WI38 (cell line): ENCODE results near the gene NBEA.
"Not testable (repeated sequence)": the region's sequence is repeated elsewhere in the genome, so short reads cannot be mapped to it uniquely, and the experiment has no call there.

Experiments
- H3K4me3 ChIP-seq: 2 replicates; pipeline ENCODE4 v1.5.1; 2011; ENCODE audit warnings: low read depth, mild to moderate bottlenecking, control low read depth, low read length
- TF ChIP-seq, protein P1 (sequence below): IDR thresholded peaks from 2 replicates; pipeline ENCODE4 v1.5.1; 2012; ENCODE audit warnings: low read depth, mild to moderate bottlenecking, control low read depth, low read length

The NBEA gene

DNA sequence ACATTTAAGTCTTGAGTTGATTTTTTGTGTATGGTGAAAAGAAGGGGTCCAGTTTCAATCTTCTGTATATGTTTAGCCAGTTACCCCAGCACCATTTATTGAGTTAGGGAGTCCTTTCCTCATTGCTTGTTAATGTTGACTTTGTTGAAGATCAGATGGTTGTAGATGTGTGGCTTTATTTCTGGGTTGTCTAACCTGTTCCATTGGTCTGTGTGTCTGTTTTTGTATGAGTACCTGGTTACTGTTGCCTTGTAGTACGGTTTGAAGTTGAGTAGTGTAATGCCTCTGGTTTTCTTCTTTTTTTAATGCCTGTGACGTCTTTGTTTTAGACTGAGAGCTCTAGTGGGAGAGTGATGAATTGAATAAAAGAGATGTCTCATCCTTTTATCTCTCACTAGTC, 83.2 kb downstream of the NBEA start:
- no peak overlapping the region for H3K4me3 ChIP-seq
- TF ChIP-seq, protein P1, sequence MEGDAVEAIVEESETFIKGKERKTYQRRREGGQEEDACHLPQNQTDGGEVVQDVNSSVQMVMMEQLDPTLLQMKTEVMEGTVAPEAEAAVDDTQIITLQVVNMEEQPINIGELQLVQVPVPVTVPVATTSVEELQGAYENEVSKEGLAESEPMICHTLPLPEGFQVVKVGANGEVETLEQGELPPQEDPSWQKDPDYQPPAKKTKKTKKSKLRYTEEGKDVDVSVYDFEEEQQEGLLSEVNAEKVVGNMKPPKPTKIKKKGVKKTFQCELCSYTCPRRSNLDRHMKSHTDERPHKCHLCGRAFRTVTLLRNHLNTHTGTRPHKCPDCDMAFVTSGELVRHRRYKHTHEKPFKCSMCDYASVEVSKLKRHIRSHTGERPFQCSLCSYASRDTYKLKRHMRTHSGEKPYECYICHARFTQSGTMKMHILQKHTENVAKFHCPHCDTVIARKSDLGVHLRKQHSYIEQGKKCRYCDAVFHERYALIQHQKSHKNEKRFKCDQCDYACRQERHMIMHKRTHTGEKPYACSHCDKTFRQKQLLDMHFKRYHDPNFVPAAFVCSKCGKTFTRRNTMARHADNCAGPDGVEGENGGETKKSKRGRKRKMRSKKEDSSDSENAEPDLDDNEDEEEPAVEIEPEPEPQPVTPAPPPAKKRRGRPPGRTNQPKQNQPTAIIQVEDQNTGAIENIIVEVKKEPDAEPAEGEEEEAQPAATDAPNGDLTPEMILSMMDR: no peak

DNA sequence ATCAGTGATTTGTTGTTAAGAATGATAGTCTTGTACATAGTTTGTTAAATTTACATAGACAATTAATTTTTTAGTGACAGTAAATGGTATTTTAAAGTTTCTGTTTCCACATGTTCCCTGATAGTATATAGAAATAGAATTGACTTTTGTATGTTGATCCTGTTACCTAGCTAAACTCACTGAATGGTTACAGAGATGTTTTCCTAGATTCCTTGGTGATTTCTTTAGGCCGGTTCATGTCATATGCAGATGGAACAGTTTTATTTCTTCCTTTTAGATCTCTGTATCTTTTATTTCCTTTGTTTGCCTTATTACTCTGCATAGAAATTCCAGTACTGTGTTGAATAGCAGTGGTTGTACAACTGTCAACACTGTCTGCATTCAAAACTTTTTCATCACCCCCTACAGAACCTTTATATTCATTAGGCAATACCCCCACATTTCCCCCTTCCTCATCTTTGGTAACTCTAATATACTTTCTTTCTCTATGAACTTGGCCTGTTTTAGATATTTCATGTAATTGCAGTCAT, 86.3 kb downstream of the NBEA start:
- TF ChIP-seq, protein P1: no peak
- H3K4me3 ChIP-seq: no peak overlapping the region

DNA sequence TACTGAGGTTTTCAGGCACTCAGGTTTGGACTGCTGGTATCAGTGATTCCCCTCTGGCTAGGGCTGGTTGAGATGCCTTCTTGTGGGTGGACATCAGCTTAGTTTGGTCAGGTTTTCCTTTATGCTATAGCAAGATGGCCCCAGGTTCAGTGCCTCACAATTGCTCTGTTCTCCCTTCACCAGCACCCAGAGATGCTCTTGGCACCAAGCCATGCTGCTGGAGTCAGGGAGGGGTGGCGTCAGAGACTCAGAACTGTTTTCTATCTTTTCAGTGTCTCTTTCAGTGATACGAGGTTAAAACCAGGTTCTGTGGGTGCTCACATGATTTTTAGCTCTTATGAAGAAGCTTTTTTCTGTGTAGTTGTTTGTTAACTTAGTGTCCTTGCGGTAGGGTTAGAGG, 96.9 kb downstream of the NBEA start:
- H3K4me3 ChIP-seq: no peak overlapping the region
- TF ChIP-seq, protein P1: no peak

DNA sequence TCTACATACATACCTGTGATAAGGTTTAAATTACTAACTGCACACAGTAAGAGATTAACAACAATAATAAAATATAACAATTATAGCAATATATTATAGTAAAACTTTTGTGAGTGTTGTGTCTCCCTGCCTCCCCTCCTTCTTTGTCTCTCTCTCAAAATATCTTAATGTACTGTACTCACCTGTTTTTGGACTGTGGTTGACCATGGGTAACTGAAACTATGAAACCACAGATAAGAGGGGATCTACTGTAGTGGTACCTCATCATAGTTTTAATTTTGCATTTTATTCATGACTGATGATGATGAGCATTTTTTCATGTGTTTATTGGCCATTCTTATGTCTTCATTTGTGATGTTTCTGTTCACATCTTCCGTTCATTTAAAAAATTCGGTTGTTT, 104.5 kb downstream of the NBEA start:
- no peak overlapping the region for H3K4me3 ChIP-seq
- TF ChIP-seq, protein P1: no peak

DNA sequence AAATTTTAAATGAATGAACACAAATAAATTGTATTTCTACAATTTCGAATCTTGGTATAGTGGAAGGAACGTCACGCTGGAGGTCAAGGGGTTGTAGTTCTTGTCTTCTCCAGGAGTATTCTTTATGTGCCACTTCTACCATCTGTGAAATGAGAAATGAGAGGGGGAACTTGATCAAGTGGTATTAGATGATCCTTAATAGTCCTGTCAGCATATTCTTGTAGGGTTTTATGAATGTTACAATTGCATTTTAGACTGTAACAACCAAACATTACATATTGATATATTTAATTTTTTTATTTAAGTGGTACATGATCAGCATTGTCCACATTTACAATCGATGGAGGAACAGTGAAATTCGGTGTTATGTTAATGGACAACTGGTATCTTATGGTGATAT, 113.6 kb downstream of the NBEA start:
- H3K4me3 ChIP-seq: no peak overlapping the region
- TF ChIP-seq, protein P1: no peak

DNA sequence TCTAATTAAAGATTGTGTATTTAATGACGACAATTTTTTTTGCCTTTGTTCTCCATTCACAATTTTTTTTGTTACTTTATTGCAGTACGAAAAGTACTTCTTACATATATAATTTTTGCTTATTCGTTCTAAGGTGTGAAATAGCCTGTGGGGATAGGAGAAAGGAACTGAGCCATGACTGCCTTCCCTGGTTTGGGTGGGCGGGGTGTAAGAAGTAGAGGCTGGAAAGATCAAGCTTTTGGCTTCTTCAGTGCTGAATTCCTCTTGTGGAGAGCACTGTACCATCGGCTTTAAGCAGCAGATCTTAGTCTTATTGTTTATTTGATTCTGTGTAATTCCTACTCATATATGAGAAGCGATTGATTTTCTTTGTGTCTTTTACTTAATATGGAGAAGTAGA, 115.8 kb downstream of the NBEA start:
- no peak overlapping the region for H3K4me3 ChIP-seq
- TF ChIP-seq, protein P1: no peak

DNA sequence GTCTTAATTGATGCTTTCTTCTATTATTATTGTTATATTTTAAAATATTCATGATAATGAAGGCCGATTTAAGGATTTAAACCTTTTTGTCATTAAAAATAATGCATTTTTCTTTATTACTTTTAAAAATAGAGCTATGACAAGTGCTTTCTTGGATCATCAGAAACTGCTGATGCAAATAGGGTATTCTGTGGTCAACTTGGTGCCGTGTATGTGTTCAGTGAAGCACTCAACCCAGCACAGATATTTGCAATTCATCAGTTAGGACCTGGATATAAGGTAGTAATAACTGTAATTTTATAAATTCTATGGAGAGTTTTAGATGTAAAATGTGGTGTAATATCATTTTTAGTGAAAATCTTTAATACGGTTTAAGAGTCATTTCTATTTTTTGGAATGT, 116.5 kb downstream of the NBEA start:
- not testable (repeated sequence) for H3K4me3 ChIP-seq

DNA sequence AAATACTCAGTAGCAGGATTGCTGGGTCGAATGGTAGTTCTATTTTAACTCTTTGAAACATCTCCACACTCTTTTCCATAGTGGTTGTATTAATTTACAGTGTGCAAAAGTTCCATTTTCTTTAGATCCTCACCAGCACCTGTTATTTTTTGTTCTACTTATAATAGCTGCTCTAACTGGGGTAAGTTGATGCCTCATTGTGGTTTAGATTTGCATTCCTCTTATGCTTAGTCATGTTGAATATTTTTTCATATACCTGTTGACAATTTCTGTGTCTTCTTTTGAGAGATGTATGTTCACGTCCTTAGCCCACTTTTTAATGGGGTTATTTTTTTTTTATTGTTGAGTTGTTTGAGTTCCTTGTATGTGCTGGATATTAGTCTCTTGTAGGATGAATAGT, 144.6 kb downstream of the NBEA start:
- TF ChIP-seq, protein P1: no peak
- no peak overlapping the region for H3K4me3 ChIP-seq
